Stimulated activated naive CD4-positive, alpha-beta T cell treated with Interleukin-2 at 50 U/mL for 16 hours (primary cell): Measurements from ENCODE around the gene MED12L.

Source experiments
- DNase-seq: peaks from one replicate; lab custom pipeline; 2025; lab: John Stamatoyannopoulos, UW

The MED12L gene

GRCh38 chr3:151142929-151143328 lies 57.5 kb downstream of the MED12L start:
- DNase-seq: no peak

GRCh38 chr3:151144016-151144415 lies 58.6 kb downstream of the MED12L start:
- no peak for DNase-seq

- no peak for DNase-seq
Observed at GRCh38 chr3:151144760-151145159, 59.3 kb downstream of the MED12L start.

GRCh38 chr3:151145713-151146070 lies 60.2 kb downstream of the MED12L start:
- DNase-seq: no peak

- peak; percentile 23 for DNase-seq
Observed at GRCh38 chr3:151146071-151146730, 60.7 kb downstream of the MED12L start.

- no peak for DNase-seq
Observed at GRCh38 chr3:151146731-151147091, 61.2 kb downstream of the MED12L start.

GRCh38 chr3:151147299-151147698 lies 61.8 kb downstream of the MED12L start:
- DNase-seq: no peak

GRCh38 chr3:151152455-151153079 lies 67.1 kb downstream of the MED12L start:
- no peak for DNase-seq

- DNase-seq: no peak
Observed at GRCh38 chr3:151154566-151154965, 69.1 kb downstream of the MED12L start.

- no peak for DNase-seq
Observed at GRCh38 chr3:151155409-151156128, 70.1 kb downstream of the MED12L start.

- peak; percentile 1 for DNase-seq
Observed at GRCh38 chr3:151156618-151157216, 71.3 kb downstream of the MED12L start.

GRCh38 chr3:151159806-151160205 lies 74.3 kb downstream of the MED12L start:
- DNase-seq: no peak

GRCh38 chr3:151165226-151165625 lies 79.8 kb downstream of the MED12L start:
- DNase-seq: no peak

- DNase-seq: no peak
Observed at GRCh38 chr3:151166161-151166560, 80.7 kb downstream of the MED12L start.

GRCh38 chr3:151168269-151169094 lies 83.0 kb downstream of the MED12L start:
- DNase-seq: peak; percentile 80

- no peak for DNase-seq
Observed at GRCh38 chr3:151169262-151169947, 83.9 kb downstream of the MED12L start.

GRCh38 chr3:151169948-151170679 lies 84.7 kb downstream of the MED12L start:
- peak; percentile 48 for DNase-seq

GRCh38 chr3:151171145-151171757 lies 85.8 kb downstream of the MED12L start:
- DNase-seq: peak; percentile 6

- no peak for DNase-seq
Observed at GRCh38 chr3:151174351-151174750, 88.9 kb downstream of the MED12L start.

GRCh38 chr3:151175952-151176351 lies 90.5 kb downstream of the MED12L start:
- no peak for DNase-seq
